Measurements from ENCODE around the gene MTPN. TPM values are rescaled to one million over a fixed set of nuclear protein-coding genes. Genes with fewer than 3 reads are reported as not detected.

MTPN gene
- total RNA-seq, 3 donors from 2014 or later = 66.5 to 97.0 (median 85.5) TPM

- no peak for TF ChIP-seq POLR2A (IDR thresholded peaks at IDR 0.05)
- TF ChIP-seq POLR2AphosphoS5 (IDR thresholded peaks at IDR 0.05) = no peak
- Histone ChIP-seq H3K36me3 (no peaks in the 10 kb centered on the region), H3K27ac (no peak overlapping the region), H3K9me3 (no peaks in the 10 kb centered on the region), H3K4me3 (no peak overlapping the region), H3K27me3 (no peaks in the 10 kb centered on the region), H3K4me1 (no peaks in the 10 kb centered on the region)
- DNase-seq (ENCODE audit: low spot score in 2 of 2) = no peak
- intact Hi-C loops (cut with DNase I; ENCODE audit: low total_unique reads) = no loop called here
These were observed 71.3 kb downstream of the MTPN start for GRCh38 chr7:135905858-135906257.

DNA sequence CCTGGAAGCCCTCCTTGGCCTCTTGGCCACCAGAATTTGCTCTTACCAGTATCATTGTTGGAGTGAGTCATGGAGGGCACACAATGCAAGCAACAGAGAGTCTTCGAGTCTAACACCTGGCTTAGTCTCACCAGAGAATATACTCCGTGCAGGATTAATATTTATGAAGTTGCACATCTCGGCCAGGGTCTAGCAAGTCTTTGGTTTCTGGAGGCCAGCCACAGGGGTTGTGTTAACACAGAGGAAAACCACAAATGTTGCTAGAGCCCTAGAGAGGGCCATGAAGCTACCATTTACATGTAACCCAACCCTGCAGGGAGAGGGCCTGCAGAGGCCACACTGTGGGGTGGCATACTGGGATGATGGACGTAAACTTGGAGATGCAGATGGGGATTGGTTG, 71.8 kb downstream of the MTPN start:
- DNase-seq (ENCODE audit: low spot score in 2 of 2) = no peak
- Histone ChIP-seq H3K9me3 (no peaks in the 10 kb centered on the region), H3K27ac (no peak overlapping the region), H3K36me3 (no peaks in the 10 kb centered on the region), H3K27me3 (no peaks in the 10 kb centered on the region), H3K4me3 (no peak overlapping the region), H3K4me1 (no peaks in the 10 kb centered on the region)
- intact Hi-C loops (cut with DNase I; ENCODE audit: low total_unique reads) = no loop called here
- TF ChIP-seq, protein P1, sequence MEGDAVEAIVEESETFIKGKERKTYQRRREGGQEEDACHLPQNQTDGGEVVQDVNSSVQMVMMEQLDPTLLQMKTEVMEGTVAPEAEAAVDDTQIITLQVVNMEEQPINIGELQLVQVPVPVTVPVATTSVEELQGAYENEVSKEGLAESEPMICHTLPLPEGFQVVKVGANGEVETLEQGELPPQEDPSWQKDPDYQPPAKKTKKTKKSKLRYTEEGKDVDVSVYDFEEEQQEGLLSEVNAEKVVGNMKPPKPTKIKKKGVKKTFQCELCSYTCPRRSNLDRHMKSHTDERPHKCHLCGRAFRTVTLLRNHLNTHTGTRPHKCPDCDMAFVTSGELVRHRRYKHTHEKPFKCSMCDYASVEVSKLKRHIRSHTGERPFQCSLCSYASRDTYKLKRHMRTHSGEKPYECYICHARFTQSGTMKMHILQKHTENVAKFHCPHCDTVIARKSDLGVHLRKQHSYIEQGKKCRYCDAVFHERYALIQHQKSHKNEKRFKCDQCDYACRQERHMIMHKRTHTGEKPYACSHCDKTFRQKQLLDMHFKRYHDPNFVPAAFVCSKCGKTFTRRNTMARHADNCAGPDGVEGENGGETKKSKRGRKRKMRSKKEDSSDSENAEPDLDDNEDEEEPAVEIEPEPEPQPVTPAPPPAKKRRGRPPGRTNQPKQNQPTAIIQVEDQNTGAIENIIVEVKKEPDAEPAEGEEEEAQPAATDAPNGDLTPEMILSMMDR (IDR thresholded peaks at IDR 0.05) = no peak

DNA sequence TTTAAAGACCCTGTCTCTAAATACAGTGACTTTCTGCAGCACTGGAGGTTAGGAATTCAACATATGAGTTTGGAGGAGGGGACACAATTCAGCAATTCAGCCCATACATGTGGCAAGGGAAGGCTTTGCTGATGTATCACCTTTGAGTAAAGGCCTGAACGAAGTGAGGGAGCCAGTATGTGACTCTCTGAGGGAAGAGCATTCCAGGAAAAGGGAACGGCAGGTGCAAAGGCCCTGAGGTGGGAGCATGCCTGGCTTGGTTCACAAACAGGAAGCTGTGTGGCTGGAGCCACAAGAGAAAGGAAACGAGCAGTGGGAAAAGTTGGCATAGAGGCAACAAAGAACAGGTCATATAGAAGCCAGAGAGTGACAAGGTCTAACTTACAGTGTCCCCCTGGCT, 72.9 kb downstream of the MTPN start:
- no peak overlapping the region for H3K4me3 ChIP-seq

GRCh38 chr7:135901585-135902540, 75.3 kb downstream of the MTPN start:
- intact Hi-C loops (cut with DNase I; ENCODE audit: low total_unique reads) = loop anchor here (5.0 kb wide), 1 partner anchor 350 kb away; no protein-coding TSS in a partner anchor
- no peaks in the 10 kb centered on the region for H3K27me3 ChIP-seq
- TF ChIP-seq POLR2A (IDR thresholded peaks at IDR 0.05) (no peak), POLR2AphosphoS5 (IDR thresholded peaks at IDR 0.05) (no peak)
- TF ChIP-seq, protein P1 (IDR thresholded peaks at IDR 0.05) = no peak

More for the DNA sequence above, 72.9 kb downstream of the MTPN start:
- TF ChIP-seq POLR2A (IDR thresholded peaks at IDR 0.05) = no peak
- TF ChIP-seq, protein P1 (IDR thresholded peaks at IDR 0.05) = no peak
- no peak for TF ChIP-seq POLR2AphosphoS5 (IDR thresholded peaks at IDR 0.05)
- DNase-seq (ENCODE audit: low spot score in 2 of 2) = no peak
- Histone ChIP-seq H3K4me1 (no peaks in the 10 kb centered on the region), H3K9me3 (no peaks in the 10 kb centered on the region), H3K27me3 (no peaks in the 10 kb centered on the region), H3K27ac (no peak overlapping the region), H3K36me3 (no peaks in the 10 kb centered on the region)
- intact Hi-C loops (cut with DNase I; ENCODE audit: low total_unique reads) = loop anchor here (5.0 kb wide), 1 partner anchor 348 kb away; no protein-coding TSS in a partner anchor

GRCh38 chr7:135900065-135900546, 77.1 kb downstream of the MTPN start:
- Histone ChIP-seq H3K4me1 (no peaks in the 10 kb centered on the region), H3K4me3 (no peak overlapping the region), H3K27me3 (no peaks in the 10 kb centered on the region), H3K36me3 (no peaks in the 10 kb centered on the region), H3K9me3 (no peaks in the 10 kb centered on the region), H3K27ac (no peak overlapping the region)
- TF ChIP-seq POLR2AphosphoS5 (IDR thresholded peaks at IDR 0.05) = no peak
- TF ChIP-seq, protein P1 (IDR thresholded peaks at IDR 0.05) = no peak
- no peak for TF ChIP-seq POLR2A (IDR thresholded peaks at IDR 0.05)
- intact Hi-C loops (cut with DNase I; ENCODE audit: low total_unique reads) = loop anchor here (5.0 kb wide), 1 partner anchor 352 kb away; no protein-coding TSS in a partner anchor
- DNase-seq (ENCODE audit: low spot score in 2 of 2) = no peak

More at GRCh38 chr7:135901585-135902540, 75.3 kb downstream of the MTPN start:
- Histone ChIP-seq H3K36me3 (no peaks in the 10 kb centered on the region), H3K4me1 (no peaks in the 10 kb centered on the region), H3K4me3 (no peak overlapping the region), H3K9me3 (no peaks in the 10 kb centered on the region), H3K27ac (no peak overlapping the region)
- no peak for DNase-seq (ENCODE audit: low spot score in 2 of 2)

All from breast epithelium (tissue), 4 donors.